ENCODE results near the gene DUSP7. TPM values are rescaled to one million over a fixed set of nuclear protein-coding genes. Genes with fewer than 3 reads are reported as not detected.

The DUSP7 gene
- total RNA-seq, 1 experiment from 2014 or later, result 11.1 TPM

DNA sequence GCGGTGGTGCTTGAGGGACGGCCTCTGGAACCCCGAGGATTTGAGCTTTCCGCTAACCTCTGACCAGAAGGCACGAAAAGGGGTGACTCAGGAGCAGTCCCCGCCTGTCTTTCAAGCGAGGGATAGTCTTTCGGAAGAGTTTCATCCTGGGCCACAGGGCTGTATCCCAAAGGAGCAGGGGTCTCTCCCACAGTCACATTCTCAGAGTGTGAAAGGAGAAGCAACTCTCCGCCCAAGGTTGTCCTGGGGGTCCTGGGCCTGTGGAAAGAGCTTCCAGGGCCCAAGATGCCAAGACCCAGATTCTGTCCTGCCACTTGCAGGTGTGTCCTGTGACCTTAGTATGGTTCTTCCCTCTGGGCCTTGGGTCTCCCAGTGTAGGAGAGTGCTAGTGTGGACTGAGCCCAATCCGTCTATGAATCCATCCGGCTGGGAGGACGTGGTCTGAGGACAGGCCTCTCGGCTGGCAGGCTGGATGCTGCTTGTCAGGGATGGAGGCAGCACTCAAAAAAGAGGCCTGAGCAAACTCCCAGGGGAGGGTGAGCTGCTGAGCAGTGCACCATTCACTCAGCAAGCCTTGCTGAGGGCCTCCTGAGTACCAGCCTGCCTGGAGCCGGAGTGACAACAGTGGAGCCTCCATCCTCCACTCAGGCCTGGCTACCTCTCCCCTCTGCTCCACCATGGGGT, 1.6 kb upstream of the DUSP7 start:
- peak overlapping the region; percentile 56 for H3K4me3 ChIP-seq (ENCODE audit: low read length)
- H3K36me3 ChIP-seq (ENCODE audit: insufficient read depth, low read length), result no peaks in the 10 kb centered on the region
- H2AFZ ChIP-seq (ENCODE audit: low read length), result 0 out of 2 replicates have a peak overlapping the region, but pooled peaks have one; percentile 32
- H4K20me1 ChIP-seq (ENCODE audit: insufficient read depth, low read depth, low read length), result peaks cover 9% of the 10 kb centered on the region; the same call in 1 of the 2 replicates
- no peaks in the 10 kb centered on the region for H3K9me3 ChIP-seq (ENCODE audit: low read length)
- H3K4me2 ChIP-seq (ENCODE audit: low read depth, low read length, poor library complexity, severe bottlenecking), result peak overlapping the region; percentile 62
- no peaks in the 10 kb centered on the region for H3K27me3 ChIP-seq (ENCODE audit: low read length)
- no peaks in the 10 kb centered on the region for H3K9me2 ChIP-seq (replicated peaks; ENCODE audit: insufficient read depth, low read length)
- no peak overlapping the region for H3K27ac ChIP-seq (ENCODE audit: low read length)
- peaks cover 48% of the 10 kb centered on the region for H3K4me1 ChIP-seq (ENCODE audit: low read length)
- peaks cover 16% of the 10 kb centered on the region for H3K79me2 ChIP-seq (ENCODE audit: low read length)
- H3K9ac ChIP-seq (ENCODE audit: low read length), result peak overlapping the region; percentile 48
- DNase-seq, result peak; percentile 71

DNA sequence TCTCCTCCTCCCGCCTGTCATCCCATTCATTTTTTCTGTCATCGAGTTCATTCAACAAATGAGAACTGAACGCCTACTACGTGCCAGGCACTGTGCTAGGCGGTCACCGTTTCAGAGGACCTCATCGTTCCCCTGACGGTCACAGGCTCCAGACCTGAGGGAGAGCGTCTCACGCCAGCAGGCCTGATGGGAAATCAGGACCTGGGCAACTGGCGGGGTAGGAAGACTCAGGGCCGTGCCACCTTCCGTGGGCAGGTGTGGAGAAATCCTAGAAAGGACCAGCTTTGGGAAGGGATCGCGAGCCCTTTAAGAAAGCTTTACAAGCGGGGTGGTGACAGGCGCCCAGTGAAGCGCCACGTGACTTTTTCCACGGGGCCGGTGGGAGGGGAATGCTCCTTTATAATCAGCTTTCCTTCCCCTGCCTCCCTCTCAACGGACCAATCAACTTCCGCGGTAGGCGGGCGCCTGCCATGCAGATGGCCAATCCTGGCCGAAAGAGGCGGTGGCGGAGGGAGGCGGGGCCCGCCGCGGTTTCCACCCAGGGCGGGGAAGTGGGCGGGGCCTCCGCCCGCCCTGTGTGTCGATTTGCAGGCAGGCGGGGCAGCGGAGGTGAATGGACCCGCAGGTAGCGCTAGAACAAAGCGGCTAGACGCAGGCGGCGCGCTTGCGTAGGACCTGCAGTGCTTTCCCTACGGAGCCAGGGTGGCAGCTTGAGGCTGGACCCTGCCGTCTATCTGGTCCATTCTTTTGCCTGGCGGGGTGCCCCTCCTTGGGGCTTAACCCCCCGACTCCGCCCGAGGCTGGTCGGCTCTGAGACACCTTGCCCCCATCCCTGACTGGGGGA, 819 bp upstream of the DUSP7 start:
- Histone ChIP-seq H3K27ac (ENCODE audit: low read length) (peak overlapping the region; percentile 43; the same call in 1 of the 2 replicates), H2AFZ (ENCODE audit: low read length) (peak overlapping the region; percentile 79), H3K36me3 (ENCODE audit: insufficient read depth, low read length) (no peaks in the 10 kb centered on the region), H4K20me1 (ENCODE audit: insufficient read depth, low read depth, low read length) (peaks cover 9% of the 10 kb centered on the region; the same call in 1 of the 2 replicates), H3K4me3 (ENCODE audit: low read length) (peak overlapping the region; percentile 77), H3K9me2 (replicated peaks; ENCODE audit: insufficient read depth, low read length) (no peaks in the 10 kb centered on the region), H3K4me1 (ENCODE audit: low read length) (peaks cover 48% of the 10 kb centered on the region), H3K4me2 (ENCODE audit: low read depth, low read length, poor library complexity, severe bottlenecking) (peak overlapping the region; percentile 86), H3K27me3 (ENCODE audit: low read length) (no peaks in the 10 kb centered on the region), H3K9me3 (ENCODE audit: low read length) (no peaks in the 10 kb centered on the region), H3K9ac (ENCODE audit: low read length) (peak overlapping the region; percentile 81), H3K79me2 (ENCODE audit: low read length) (peaks cover 16% of the 10 kb centered on the region)
- DNase-seq, result peak; percentile 99

DNA sequence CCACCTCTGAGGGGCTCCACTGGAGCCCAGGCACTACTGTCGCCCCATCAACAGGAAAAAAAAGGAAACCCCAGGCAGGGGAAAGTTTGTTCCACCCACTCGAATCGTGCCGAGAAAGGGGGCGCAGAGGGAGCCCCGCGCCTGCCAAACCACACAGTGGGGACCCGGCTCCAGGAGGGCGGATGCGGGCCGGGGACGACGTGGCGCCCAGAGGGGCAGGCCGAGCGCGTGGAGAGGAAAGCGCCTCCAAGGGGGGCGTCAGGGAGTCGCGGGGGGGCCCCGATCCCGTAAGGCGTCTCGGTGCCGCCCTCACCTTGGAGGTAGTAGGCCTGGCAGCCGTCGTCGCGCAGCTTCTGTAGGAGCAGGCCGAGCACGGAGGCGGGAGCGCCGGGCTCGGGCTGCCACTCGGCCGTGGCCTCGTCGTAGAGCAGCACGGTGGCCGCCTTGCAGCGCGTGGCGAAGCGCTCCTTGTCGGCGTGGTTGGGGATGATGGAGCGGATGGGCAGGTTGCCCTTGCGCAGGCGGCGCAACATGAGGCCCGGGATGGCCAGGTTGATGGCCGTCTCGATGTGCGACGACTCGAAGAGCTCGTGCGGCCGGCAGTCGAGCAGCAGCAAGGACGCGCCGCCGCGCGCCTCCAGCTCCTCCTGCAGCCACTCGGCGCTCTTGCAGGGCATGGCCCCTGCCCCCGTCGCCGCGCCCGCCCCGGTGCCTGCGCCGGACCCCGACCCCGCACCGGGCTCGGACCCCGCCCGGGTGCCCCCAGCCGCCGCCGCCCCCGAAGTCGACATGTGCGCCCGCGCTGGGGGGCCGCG, 627 bp downstream of the DUSP7 start:
- H3K9ac ChIP-seq (ENCODE audit: low read length), result peak overlapping the region; percentile 93
- no peaks in the 10 kb centered on the region; the same call in 1 of the 2 replicates for H3K36me3 ChIP-seq (ENCODE audit: insufficient read depth, low read length)
- H3K4me3 ChIP-seq (ENCODE audit: low read length), result peak overlapping the region; percentile 85
- DNase-seq, result peak; percentile 84
- H3K9me2 ChIP-seq (replicated peaks; ENCODE audit: insufficient read depth, low read length), result no peaks in the 10 kb centered on the region
- H2AFZ ChIP-seq (ENCODE audit: low read length), result 0 out of 2 replicates have a peak overlapping the region, but pooled peaks have one; percentile 33
- no peaks in the 10 kb centered on the region for H3K27me3 ChIP-seq (ENCODE audit: low read length)
- peak overlapping the region; percentile 54 for H3K27ac ChIP-seq (ENCODE audit: low read length)
- H3K79me2 ChIP-seq (ENCODE audit: low read length), result peaks cover 16% of the 10 kb centered on the region
- peaks cover 47% of the 10 kb centered on the region for H3K4me1 ChIP-seq (ENCODE audit: low read length)
- H3K9me3 ChIP-seq (ENCODE audit: low read length), result no peaks in the 10 kb centered on the region
- peaks cover 9% of the 10 kb centered on the region; the same call in 1 of the 2 replicates for H4K20me1 ChIP-seq (ENCODE audit: insufficient read depth, low read depth, low read length)
- peak overlapping the region; percentile 97 for H3K4me2 ChIP-seq (ENCODE audit: low read depth, low read length, poor library complexity, severe bottlenecking)

DNA sequence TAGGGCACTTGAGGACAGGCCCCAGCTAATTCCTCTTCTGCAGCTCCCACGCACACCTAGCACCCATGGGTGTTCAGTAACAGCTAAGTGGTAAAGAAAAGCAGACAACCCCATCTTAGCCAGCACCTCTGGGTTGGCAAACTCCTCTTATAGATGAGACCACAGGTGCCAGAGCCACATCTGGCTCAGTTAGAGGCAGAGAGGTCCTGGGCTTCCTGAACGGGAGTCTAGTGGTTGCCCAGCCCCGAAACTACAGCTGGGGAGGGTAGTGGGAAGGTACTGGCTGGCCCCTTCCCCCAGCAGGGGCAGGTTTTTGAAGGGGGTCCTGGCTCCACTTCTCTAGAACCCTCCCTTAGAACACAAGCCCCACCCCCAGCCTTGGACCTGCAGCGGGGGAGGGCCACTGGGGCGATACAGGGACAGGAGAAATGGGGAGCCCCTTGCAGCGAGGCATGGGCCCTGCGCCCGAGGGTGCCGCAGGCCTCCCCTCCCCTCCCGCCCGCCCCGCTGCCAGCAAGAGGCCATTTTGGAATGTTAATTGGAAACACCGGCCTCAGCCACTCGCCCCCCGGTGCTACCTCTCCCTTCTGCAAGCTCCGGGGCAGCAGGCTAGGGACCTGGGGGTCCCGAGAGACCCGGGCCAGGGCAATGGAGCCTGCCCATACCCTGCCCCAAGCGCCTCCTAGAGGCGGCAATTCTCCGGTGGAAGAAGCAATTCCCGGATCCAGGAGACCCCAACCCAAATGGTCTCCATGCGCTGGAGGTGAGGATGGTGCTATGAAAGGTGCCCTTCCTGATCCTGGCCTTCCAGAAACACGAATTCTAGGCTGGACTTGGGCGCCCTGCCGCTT, 1.5 kb downstream of the DUSP7 start:
- no peak for DNase-seq
- Histone ChIP-seq H3K27ac (ENCODE audit: low read length) (peak overlapping the region; percentile 54), H3K4me2 (ENCODE audit: low read depth, low read length, poor library complexity, severe bottlenecking) (peak overlapping the region; percentile 97), H4K20me1 (ENCODE audit: insufficient read depth, low read depth, low read length) (peaks cover 9% of the 10 kb centered on the region; the same call in 1 of the 2 replicates), H3K9me2 (replicated peaks; ENCODE audit: insufficient read depth, low read length) (no peaks in the 10 kb centered on the region), H3K4me1 (ENCODE audit: low read length) (peaks cover 47% of the 10 kb centered on the region), H3K79me2 (ENCODE audit: low read length) (peaks cover 16% of the 10 kb centered on the region), H3K36me3 (ENCODE audit: insufficient read depth, low read length) (no peaks in the 10 kb centered on the region; the same call in 1 of the 2 replicates), H3K9ac (ENCODE audit: low read length) (peak overlapping the region; percentile 93), H2AFZ (ENCODE audit: low read length) (0 out of 2 replicates have a peak overlapping the region, but pooled peaks have one; percentile 33), H3K4me3 (ENCODE audit: low read length) (peak overlapping the region; percentile 85), H3K27me3 (ENCODE audit: low read length) (no peaks in the 10 kb centered on the region), H3K9me3 (ENCODE audit: low read length) (no peaks in the 10 kb centered on the region)

DNA sequence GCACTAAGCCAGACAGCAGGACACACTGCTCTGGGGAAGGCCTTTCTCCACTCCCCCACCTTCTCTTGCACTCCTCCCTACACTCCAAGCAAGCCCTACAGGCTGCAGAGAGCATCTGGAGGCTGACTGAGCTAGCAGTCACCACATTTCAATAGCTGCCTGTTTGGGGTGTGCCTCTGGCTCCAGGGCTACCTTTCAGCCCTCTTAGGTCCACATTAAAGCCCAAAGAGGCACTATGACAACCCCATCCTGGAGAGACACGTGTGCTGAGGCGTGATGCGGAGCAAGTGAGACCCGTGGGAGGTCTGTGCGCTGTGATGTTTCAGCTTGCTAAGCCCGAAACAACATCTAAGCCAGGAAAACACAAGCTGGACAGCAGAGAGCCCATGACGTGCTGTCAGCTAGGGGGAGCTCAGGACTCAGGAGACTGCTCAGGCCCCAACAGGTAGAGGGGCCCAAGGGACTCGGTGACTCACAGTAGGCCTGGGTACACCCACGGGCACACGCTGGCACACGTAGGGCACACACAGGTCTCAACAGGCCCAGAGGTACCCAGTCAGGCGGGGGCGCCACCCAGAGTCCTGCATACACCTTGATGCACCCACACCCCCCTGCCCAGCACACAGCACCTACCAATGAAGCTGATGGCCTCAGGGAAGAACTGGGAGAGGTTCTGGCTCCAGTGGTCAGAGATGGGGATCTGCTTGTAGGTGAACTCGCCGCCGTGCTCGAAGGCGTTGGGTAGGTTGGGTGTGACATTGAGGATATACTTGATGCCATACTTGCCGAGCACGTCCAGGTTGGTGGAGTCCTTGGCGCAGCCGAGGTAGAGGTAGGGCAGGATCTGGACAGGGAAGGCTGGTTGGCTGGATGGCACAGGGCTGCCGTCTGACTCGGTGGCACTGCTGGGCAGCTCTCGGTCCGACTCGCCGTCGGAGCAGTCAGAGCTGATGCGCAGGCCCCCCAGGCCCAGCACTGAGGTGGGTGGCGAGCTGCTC, 2.8 kb downstream of the DUSP7 start:
- no peaks in the 10 kb centered on the region for H3K27me3 ChIP-seq (ENCODE audit: low read length)
- H2AFZ ChIP-seq (ENCODE audit: low read length), result no peak overlapping the region
- DNase-seq, result peak; percentile 65
- H3K9me3 ChIP-seq (ENCODE audit: low read length), result no peaks in the 10 kb centered on the region
- H3K9ac ChIP-seq (ENCODE audit: low read length), result peak overlapping the region; percentile 18
- no peaks in the 10 kb centered on the region; the same call in 1 of the 2 replicates for H3K36me3 ChIP-seq (ENCODE audit: insufficient read depth, low read length)
- peak overlapping the region; percentile 97 for H3K4me2 ChIP-seq (ENCODE audit: low read depth, low read length, poor library complexity, severe bottlenecking)
- H3K27ac ChIP-seq (ENCODE audit: low read length), result no peak overlapping the region
- no peaks in the 10 kb centered on the region for H3K9me2 ChIP-seq (replicated peaks; ENCODE audit: insufficient read depth, low read length)
- peaks cover 9% of the 10 kb centered on the region; the same call in 1 of the 2 replicates for H4K20me1 ChIP-seq (ENCODE audit: insufficient read depth, low read depth, low read length)
- peak overlapping the region; percentile 85; the same call in 1 of the 2 replicates for H3K4me3 ChIP-seq (ENCODE audit: low read length)
- peaks cover 16% of the 10 kb centered on the region for H3K79me2 ChIP-seq (ENCODE audit: low read length)
- peaks cover 47% of the 10 kb centered on the region for H3K4me1 ChIP-seq (ENCODE audit: low read length)

DNA sequence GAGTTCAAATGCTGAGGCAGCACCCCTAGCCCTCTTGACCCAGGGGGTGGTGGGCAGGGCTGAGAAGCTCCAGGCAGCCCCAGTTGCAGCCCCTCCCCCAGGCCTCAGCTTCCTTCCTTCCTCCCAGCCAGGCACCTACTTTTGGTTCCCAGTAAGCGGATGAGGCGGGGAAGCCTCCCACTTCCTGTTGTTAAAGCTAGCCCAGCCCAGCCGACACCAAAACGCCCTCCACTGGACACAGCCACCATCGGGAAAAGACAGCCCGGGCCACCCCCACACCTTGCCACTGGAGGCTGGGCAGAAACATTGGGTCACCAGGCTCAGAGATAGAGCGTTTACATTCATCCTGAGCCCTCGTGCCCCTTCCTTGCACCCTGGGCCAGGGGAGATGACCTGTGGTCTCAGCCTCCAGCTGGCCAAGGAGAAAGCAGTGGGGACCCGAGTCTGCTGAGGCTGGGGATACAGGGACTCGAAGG, 3.5 kb downstream of the DUSP7 start:
- Histone ChIP-seq H3K9me2 (replicated peaks; ENCODE audit: insufficient read depth, low read length) (no peaks in the 10 kb centered on the region), H3K9me3 (ENCODE audit: low read length) (no peaks in the 10 kb centered on the region), H3K4me3 (ENCODE audit: low read length) (no peak overlapping the region), H3K27ac (ENCODE audit: low read length) (no peak overlapping the region), H4K20me1 (ENCODE audit: insufficient read depth, low read depth, low read length) (peaks cover 9% of the 10 kb centered on the region; the same call in 1 of the 2 replicates), H2AFZ (ENCODE audit: low read length) (no peak overlapping the region), H3K9ac (ENCODE audit: low read length) (peak overlapping the region; percentile 18; the same call in 1 of the 2 replicates), H3K4me1 (ENCODE audit: low read length) (peaks cover 40% of the 10 kb centered on the region), H3K36me3 (ENCODE audit: insufficient read depth, low read length) (no peaks in the 10 kb centered on the region; the same call in 1 of the 2 replicates), H3K4me2 (ENCODE audit: low read depth, low read length, poor library complexity, severe bottlenecking) (peak overlapping the region; percentile 97), H3K79me2 (ENCODE audit: low read length) (peaks cover 16% of the 10 kb centered on the region), H3K27me3 (ENCODE audit: low read length) (no peaks in the 10 kb centered on the region)
- no peak for DNase-seq

Measured in Karpas-422 (cell line).